Left lung (tissue), 10 donors: ENCODE results near the gene ZDHHC19. TPM values are rescaled to one million over a fixed set of nuclear protein-coding genes. Genes with fewer than 3 reads are reported as not detected.
"Not testable (repeated sequence)": the region's sequence is repeated elsewhere in the genome, so short reads cannot be mapped to it uniquely, and the experiment has no call there.

Experiments used
- ATAC-seq: fragments of 200-7000 bp; cut with Tn5 transposase; one replicate; pipeline ENCODE4 v1.9.1; 2020; ENCODE audit warnings: moderate library complexity
- DNase-seq, 4 donors: peaks; one replicate each; pipeline ENCODE4 v3.0.0-alpha.2; 2013 to 2020
- H3K27ac ChIP-seq, 2 donors: fragments of 200-600 bp; sonication (generic) in 1 of 2; one replicate each; pipeline versions ENCODE4 v1.5.0 to v1.8.0; 2020 to 2021
- H3K27me3 ChIP-seq, 2 donors: fragments of 200-600 bp; sonication (generic) in 1 of 2; one replicate each; pipeline versions ENCODE4 v1.5.0 to v1.8.0; 2020 to 2021
- H3K36me3 ChIP-seq, 2 donors: fragments of 200-600 bp; sonication (generic) in 1 of 2; one replicate each; pipeline versions ENCODE4 v1.5.0 to v1.8.0; 2020 to 2021
- H3K4me1 ChIP-seq, 2 donors: fragments of 200-600 bp; one replicate each; pipeline ENCODE4 v1.8.0; 2021
- H3K4me3 ChIP-seq, 2 donors: fragments of 200-600 bp; sonication (generic) in 1 of 2; one replicate each; pipeline versions ENCODE4 v1.5.0 to v1.8.0; 2020 to 2021; ENCODE audit warnings: mild to moderate bottlenecking in 1 of 2
- H3K9me3 ChIP-seq, 2 donors: fragments of 200-600 bp; sonication (generic) in 1 of 2; one replicate each; pipeline versions ENCODE4 v1.5.0 to v1.8.0; 2020 to 2021
- CTCF ChIP-seq, 2 donors: fragments of 200-600 bp; sonication (generic) in 1 of 2; IDR thresholded peaks; one replicate each; pipeline versions ENCODE4 v1.5.0 to v1.8.0; 2021; ENCODE audit warnings: antibody characterized with exemption in 2 of 2
- intact Hi-C, 2 donors: fragments of 100-400 bp; cut with DNase I; formaldehyde crosslinking; loops; one replicate each; pipeline versions ENCODE4 v1.11.2 to v1.14.2; 2022
- polyA plus RNA-seq, 6 donors: library from polyadenylated mRNA; unstranded; fragments of 120-200 nt; gene quantifications; one replicate each; pipeline ENCODE4 v1.2.1, GENCODE V29; 2013; ENCODE audit not compliant: insufficient read length in 6 of 6
- total RNA-seq, 2 donors: library from RNA; stranded (reverse); fragmentation: NEBNext Ultra II Directional; extraction: Animal tissue kit (Norgen Biotek cat#: 25700); gene quantifications; one replicate each; pipeline ENCODE4 v1.2.1, GENCODE V29; 2021
- donor health status: DM: no; HTN: yes; CAD: no.
- donor health status: DM: no; HTN: no; CAD: no.

ZDHHC19 gene
- total and polyA plus RNA-seq, 8 donors = 0.20 to 8.8 (median 0.48) TPM; not detected in 3

DNA sequence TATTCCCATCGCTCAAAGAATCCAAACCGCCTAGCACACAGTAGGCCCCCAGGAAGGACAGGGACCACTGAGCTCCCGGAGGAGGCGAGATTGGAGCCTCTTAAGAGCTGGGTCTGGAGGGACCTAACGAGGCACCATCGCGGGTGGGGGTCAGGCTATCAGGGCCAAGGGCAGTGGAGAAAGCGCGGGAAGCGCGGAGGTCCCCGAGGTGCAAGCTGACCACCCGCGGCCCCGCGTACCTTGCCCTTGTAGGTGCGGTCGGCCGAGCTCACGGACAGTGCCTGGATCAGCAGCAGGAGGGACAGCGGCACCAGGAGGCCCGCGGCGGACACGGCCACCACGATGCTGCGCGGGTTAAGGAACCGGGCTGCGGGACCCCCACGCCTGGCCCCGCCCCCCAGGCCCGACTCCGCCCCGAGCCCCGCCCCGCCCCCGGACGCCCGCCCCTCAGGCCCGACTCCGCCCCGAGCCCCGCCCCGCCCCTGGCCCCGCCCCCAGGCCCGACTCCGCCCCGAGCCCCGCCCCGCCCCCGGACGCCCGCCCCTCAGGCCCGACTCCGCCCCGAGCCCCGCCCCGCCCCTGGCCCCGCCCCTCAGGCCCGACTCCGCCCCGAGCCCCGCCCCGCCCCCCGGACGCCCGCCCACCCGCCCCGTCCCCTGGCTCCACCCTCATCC is 3.9 kb downstream of the ZDHHC19 start:
- Histone ChIP-seq H3K4me3 (peak overlapping the region in 1 of 2 donors; percentile 36), H3K36me3 (no peaks in the 10 kb centered on the region), H3K27ac (no peak overlapping the region), H3K9me3 (no peaks in the 10 kb centered on the region), H3K4me1 (peaks cover 0 to 30% of the 10 kb centered on the region in 2 donors), H3K27me3 (peaks cover 0 to 38% of the 10 kb centered on the region in 2 donors)
- peak; percentile 46 for ATAC-seq
- intact Hi-C loops = no loop called here
- DNase-seq = peak in 1 of 4 donors; percentile 87
- TF ChIP-seq CTCF (IDR thresholded peaks at IDR 0.05) = no peak

DNA sequence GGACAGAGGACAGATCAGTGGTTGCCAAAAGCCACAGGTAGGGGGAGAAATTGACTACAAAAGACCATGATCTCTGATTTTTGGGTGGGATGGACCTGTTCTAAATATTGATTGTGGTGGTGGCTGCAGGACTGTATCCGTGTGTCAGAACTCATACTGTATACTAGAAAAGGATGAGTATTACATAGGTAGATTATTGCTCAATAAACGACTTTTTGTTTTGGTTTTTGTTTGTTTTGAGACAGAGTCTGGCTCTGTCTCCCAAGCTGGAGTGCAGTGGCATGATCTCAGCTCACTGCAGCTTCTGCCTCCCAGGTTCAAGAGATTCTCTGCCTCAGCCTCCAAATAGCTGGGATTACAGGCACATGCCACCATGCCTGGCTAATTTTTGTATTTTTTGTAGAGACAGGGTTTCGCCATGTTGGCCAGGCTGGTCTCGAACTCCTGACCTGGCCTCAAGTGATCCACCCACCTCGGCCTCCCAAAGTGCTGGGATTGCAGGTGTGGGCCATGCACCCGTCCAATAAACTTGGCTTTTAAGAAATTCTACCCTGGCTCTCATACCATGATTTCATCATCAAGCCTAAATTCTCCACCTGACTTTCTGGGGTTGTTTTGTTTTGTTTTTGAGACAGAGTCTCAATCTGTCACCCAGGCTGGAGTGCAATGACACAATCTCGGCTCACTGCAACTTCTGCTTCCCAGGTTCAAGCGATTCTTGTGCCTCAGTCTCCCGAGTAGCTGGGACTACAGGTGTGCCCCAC is 5.6 kb downstream of the ZDHHC19 start:
- intact Hi-C loops, H3K4me3 ChIP-seq, DNase-seq, ATAC-seq, H3K36me3 ChIP-seq, H3K9me3 ChIP-seq: not testable (repeated sequence)
- Histone ChIP-seq H3K4me1 (peaks cover 0 to 34% of the 10 kb centered on the region in 2 donors), H3K27ac (peak overlapping the region in 1 of 2 donors; percentile 28), H3K27me3 (peaks cover 0 to 38% of the 10 kb centered on the region in 2 donors)

DNA sequence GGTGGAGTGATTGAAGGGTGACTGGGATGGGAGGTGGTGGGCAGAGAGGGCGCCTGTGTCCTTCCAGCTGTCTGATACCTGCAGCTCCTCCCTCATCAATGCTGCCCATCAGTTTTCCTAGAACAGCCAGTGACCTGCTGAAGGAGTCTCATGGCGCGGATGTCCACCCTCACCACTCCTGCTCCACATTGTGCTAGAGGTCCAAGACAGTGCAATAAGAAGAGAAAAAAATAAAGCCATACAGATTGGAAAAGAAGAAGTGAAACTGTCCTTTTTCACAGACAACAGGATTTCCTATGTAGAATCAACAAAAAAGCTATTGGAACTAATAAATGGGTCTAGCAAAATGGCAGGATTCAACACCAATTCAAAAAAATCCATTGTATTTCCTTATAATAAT is 7.4 kb downstream of the ZDHHC19 start:
- Histone ChIP-seq H3K36me3 (no peaks in the 10 kb centered on the region), H3K27me3 (peaks cover 0 to 30% of the 10 kb centered on the region in 2 donors), H3K9me3 (no peaks in the 10 kb centered on the region), H3K27ac (no peak overlapping the region), H3K4me1 (peaks cover 0 to 34% of the 10 kb centered on the region in 2 donors), H3K4me3 (no peak overlapping the region)
- TF ChIP-seq CTCF (IDR thresholded peaks at IDR 0.05) = no peak
- ATAC-seq = no peak
- no peak for DNase-seq
- intact Hi-C loops = no loop called here

DNA sequence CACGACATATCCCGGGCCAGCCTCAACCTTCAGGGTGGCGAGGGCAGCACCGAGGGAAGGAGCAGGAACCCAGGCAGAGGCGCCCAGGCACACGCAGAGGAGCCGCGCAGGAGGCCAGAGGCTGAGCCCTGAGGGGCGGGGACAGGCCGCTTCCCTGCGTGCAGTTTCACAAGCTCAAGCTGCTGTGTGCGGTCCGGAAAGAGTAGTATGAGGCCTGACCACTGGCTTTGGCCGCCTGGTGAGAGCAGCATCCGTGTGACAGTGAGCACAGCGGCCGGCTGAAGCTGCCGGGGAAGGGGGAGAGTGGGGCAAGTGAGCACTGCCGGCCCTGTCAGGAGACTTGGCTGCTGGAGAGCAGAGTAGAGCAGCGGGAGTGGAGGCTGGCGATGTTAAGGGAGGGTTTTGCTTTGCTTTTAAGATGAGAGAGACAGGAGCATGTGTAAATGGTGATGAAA is 8.7 kb downstream of the ZDHHC19 start:
- peak; percentile 75 for ATAC-seq
- DNase-seq = peak in 2 of 4 donors; percentile 77 to 93
- H3K4me3 ChIP-seq = no peak overlapping the region
- no peaks in the 10 kb centered on the region for H3K9me3 ChIP-seq
- peaks cover 0 to 30% of the 10 kb centered on the region in 2 donors for H3K4me1 ChIP-seq
- no peak for TF ChIP-seq CTCF (IDR thresholded peaks at IDR 0.05)
- H3K36me3 ChIP-seq = no peaks in the 10 kb centered on the region
- peak overlapping the region in 1 of 2 donors; percentile 64 for H3K27ac ChIP-seq
- peaks cover 0 to 19% of the 10 kb centered on the region in 2 donors for H3K27me3 ChIP-seq
- intact Hi-C loops = no loop called here

DNA sequence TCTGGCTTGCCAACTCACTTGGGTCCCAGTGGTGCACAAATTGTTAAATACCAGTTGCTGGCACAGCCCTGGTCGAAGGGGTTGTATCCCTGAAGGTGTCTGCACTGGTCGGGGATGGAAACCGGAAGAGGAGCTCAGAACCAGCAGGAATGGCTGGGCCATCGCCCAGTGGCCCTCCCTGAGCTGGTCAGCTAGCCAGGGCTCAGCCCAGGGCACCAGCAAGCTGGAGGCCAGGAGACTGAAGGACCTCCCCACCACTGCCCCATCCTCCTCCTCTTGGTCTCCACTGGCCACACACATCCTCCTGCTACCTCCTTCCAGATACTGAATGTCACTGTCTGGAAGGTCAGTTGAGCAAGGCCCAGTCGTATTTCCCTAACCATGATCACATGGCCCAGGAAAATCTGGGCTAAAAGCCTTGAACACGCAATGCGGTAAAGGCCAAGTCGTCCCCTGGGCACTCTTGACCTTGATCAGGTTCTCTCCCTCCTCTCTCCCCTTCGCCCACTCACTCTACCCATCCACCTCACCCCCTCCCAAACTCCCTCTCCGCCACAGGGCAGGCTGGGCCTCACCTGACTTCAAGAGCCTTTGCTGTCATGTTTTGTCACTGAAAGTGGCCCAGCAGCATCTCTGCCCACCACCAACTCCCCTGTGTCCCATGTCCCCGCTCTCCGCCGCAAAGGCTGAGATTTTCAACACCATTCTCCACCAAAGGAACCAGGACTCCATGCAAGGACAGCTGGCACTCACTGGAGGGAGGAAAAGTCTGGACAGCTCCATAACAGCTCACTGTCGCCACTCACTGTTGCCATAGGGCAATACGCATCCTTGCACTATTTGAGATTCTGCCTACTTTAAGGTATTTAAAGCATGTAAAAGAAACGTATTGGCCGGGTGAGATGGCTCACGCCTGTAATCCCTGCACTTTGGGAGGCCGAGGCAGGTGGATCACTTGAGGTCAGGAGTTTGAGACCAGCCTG is 12.1 kb downstream of the ZDHHC19 start:
- ATAC-seq (no peak), DNase-seq (no peak)
- TF ChIP-seq CTCF (IDR thresholded peaks at IDR 0.05) = no peak
- no peaks in the 10 kb centered on the region for H3K36me3 ChIP-seq
- intact Hi-C loops = no loop called here
- no peaks in the 10 kb centered on the region for H3K9me3 ChIP-seq
- peaks cover 0 to 40% of the 10 kb centered on the region in 2 donors for H3K4me1 ChIP-seq
- H3K27ac ChIP-seq = no peak overlapping the region
- H3K4me3 ChIP-seq = no peak overlapping the region
- H3K27me3 ChIP-seq = peaks cover 0 to 9% of the 10 kb centered on the region in 2 donors
